ENCODE measurements around the gene PSMD5.

The PSMD5 gene

DNA sequence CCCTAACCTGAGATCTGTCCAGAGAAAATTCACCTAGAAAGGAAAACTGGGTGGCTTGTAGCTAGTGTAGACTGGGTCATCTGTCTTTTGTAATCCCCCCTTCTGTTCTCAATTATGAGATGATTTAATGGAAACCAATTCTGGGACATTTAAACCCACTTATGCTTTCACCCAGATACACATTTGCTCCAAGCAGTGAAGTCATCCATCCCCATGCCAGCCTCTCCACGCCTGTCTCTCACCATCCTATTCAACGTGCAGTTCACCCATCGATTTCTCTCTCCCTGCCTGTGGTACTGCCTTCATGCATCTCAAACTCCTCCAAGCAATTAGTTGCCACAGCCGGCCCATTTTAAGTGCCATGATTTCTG lies 32.5 kb upstream of the PSMD5 start:
- DNase-seq (ENCODE audit: low read depth): no peak

- no peak for DNase-seq (ENCODE audit: low read depth)
Observed at GRCh38 chr9:120874226-120875194, 31.8 kb upstream of the PSMD5 start.

- no peak for DNase-seq (ENCODE audit: low read depth)
Observed at GRCh38 chr9:120873512-120873911, 30.8 kb upstream of the PSMD5 start.

DNA sequence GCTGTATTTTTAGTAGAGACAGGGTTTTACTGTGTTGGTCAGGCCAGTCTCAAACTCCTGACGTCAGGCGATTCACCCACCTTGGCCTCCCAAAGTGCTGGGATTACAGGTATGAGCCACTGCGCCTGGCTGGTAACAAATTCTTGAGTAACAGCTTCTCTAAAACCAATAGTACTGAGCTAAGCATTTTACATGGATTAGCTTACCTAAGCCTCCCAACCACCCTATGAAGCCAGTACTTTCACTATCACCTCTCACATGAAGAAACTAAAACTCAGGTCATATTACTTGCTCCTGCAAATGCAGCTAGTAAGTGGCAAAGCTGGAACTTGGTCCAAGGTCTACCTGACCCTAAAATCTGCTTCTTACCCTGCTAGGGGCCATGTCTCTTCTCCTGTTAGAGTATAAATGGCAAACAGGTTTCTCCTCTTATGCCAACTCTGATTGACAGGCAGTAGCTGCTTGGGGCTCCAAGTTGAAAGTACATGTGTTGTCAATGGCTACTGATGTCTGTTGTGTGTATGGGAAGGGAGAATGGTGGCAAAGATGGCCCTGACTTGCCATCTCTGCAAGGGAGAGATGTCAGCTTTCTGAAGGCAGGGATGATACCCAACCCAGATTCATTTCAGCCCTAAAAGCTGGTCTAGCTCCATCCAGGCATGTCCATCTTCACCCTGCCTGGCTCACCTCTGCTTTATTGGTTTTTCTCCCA lies 30.2 kb upstream of the PSMD5 start:
- DNase-seq (ENCODE audit: low read depth): no peak

DNA sequence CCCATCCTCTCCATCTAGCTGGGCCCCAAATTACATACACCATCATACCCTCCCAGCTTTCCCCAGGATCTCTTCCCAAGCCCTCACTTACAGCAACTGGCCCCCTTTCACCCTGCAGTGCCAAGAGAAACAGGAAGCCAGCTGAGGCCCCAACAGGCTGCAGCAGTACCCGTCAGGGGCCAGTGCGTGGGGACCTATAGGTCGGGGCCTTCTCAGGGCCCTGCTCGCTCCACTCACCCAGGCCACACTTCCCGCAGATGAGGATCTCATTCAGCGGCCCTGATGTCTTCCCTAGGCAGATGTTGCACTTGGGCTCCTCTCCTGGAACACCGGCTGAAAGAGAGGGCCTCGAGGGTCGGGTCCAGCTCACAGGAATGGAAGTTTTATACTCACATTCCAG lies 27.5 kb upstream of the PSMD5 start:
- no peak for DNase-seq (ENCODE audit: low read depth)

GRCh38 chr9:120869726-120870125 lies 27.0 kb upstream of the PSMD5 start:
- DNase-seq (ENCODE audit: low read depth): no peak

- DNase-seq (ENCODE audit: low read depth): no peak
Observed at GRCh38 chr9:120869360-120869687, 26.6 kb upstream of the PSMD5 start.

DNA sequence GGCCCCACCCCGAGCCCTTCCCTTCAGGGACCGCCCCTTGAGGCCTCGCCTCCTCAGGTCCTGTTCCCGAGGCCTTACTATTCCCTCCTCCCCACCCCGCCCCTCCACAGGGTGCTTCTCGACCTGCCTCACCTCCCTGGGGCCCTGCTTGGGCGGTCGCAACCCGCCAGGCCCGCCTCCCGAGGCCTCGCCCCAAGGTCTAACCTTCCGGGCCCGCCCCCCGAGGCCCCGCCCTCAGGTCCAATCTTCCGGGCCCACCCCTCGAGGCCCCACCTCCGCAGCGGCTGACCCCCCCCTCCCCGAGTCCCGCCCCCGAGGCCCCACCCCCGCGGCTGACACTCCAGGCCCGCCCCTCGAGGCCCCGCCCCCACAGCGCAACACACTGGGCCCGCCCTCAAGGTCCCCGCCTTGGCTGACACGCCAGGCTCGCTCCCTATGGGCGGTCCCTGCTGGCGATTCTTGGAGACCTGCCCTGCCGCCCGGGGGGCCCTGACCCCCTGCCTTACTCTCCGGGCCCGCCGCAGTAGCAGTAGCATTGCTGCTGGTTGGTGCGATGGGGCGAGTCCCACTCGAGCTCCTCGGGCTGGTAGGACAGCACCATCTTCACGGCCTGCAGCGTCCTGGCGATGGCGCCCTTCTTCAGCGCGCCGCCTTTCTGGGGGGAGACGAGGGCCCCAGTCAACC lies 26.1 kb upstream of the PSMD5 start:
- no peak for DNase-seq (ENCODE audit: low read depth)

DNA sequence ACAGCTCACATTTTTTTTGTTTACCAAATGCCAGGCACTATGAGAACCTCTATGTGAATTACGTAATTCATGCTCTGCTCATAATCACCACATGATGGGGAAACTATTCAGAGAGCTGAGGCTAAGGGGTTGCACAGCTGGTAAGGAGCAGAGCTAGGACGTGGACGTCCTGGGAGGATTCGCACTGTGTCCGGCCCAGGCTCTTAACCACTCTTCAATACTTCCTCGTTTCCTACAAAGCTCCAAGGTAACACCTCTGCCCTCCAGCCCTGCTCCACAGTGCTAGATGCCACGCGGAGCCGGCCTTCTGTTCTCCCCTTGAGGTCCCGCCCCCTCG lies 25.6 kb upstream of the PSMD5 start:
- DNase-seq (ENCODE audit: low read depth): no peak

DNA sequence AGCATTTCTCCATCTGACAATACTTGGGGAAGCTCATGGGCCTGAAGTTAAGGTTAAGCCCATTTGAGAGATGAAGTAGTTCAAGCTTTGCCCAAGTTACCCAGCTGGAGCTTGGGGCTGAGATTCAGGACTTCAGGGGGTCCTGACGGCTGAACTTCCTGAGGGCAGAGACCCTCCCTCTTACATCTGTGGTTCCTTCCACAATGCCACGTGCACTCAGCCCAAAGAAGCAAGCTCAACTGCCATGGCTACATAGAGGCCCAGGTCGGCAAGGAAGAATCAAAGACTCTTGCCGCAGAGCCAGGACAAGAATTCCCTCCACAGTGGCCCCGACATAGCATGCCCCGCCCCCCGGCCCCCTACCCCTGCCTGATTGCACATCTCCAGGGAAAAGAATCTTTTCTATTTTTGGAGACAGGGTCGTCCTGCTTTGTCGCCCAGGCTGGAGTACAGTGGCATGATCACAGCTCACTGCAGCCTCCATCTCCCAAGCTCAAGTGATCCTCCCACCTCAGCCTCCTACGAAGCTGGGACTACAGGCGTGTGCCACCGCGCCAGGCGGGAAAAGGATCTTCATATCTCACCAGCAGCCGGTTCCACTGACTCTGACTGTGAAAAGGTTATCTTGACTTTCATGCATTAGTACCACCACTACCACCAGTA lies 25.1 kb upstream of the PSMD5 start:
- DNase-seq (ENCODE audit: low read depth): no peak

DNA sequence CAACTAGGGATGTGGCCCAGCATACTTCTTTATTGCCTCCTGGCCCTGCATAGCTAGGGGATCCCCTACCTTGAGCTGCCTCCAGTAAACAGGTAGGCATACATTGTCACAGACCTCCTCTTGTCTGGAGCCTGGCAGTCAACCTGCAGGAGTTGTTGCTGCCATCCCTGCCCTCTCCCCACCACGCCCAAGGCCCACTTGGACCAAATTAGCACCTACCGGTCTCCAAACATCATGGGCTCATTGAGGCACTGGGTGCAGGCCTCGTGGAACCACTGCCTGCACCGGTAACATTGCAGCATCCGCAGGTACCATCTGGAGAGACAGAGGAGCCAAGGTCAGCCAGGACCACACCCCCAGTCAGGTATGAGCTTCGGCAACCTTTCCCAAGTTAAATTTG lies 23.9 kb upstream of the PSMD5 start:
- no peak for DNase-seq (ENCODE audit: low read depth)

DNA sequence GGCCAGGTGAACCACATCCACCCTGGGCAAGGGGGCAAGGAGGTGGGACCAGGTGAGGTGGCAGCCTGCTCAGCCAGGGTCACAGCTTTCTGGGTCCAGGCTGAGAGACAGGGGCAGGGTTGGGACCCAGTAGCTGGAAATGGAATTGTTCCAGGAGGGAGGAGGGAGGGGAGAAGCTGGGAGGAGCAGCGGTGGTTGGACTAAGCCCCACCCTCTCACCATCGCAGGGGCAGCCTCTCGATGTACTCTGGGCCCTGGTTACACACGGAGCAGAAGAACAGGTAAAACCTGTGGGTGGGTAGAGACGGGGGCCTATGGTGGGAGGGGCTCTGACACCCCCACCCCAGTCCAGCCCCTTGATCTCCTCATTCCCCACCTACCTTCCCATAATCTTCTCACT lies 23.1 kb upstream of the PSMD5 start:
- no peak for DNase-seq (ENCODE audit: low read depth)

DNA sequence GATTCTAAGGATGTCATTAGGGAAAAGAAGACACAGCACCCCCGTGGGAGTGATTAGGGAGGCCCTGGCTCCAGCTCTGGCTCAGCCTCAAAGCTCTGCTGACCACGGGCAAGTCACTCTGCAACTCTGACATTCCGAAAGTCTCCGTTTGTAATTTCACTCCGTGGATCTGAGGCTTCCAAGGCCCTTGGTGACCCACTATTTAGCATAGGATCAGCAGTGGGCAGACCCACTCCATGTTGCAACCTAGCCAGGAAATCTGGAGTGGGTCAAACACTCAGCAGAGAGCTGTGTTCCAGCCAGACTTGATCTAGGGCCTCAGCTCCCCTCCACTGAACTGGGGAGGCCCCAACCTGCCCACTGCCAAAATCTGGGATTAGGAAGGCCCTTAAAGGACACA lies 22.5 kb upstream of the PSMD5 start:
- DNase-seq (ENCODE audit: low read depth): no peak

DNA sequence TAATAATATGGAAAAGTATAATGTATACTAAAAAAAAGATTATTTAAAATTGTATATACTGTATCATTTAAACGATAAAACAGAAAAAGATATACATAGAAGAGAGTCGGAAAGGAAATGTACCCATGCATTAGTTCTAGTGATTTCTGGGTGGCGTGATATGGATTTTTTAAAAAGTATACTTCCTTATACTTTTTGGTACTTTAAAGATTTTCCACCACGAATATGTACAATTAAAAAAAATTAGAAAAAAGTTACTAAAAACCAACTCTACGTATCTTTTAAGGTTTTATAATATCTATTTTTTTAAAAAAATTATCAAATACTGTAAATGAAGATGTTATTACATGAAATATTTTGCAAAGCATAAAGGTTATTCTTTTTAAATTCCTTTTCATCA lies 22.0 kb upstream of the PSMD5 start:
- DNase-seq (ENCODE audit: low read depth): no peak

GRCh38 chr9:120863833-120864232 lies 21.1 kb upstream of the PSMD5 start:
- no peak for DNase-seq (ENCODE audit: low read depth)

DNA sequence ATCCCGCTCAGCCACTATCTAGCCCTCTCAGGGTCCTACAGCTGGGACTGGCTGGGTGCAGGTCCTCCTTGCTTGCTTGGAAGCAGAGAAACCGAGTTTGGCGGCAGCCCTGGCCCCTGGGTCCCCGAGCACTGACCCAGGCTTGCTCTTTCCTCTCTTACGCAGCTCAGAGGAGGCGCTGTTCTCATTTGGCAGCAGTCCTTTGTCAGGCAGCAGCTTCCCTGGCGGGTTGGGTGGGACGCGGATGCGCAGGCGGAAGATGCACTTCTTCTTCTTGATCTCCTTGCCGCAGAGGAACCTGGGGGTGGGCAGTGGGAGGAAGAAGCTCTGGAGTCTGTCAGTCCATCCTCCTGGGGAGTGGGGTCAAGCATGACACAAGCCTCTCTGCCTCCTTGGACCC lies 19.7 kb upstream of the PSMD5 start:
- DNase-seq (ENCODE audit: low read depth): no peak

DNA sequence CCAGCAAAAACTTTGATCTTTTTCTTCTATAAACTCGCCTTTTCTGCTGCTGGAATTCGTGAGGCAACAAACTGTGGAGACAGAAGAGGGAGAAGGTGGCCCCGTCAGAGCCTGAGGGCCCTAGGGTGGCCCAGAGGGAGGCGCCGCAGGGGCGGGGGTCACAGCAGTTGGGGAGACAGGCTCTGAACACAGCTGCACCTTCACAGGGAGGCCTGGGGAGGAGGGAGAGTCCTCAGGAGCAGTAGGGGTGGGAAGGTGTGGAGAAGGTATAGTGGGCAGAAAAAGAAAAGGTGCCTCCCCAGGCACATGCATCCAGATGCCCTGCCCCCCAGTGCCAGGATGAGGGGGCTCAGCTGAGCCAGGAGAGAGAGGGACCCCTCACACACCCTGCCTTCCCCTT lies 19.2 kb upstream of the PSMD5 start:
- DNase-seq (ENCODE audit: low read depth): no peak

GRCh38 chr9:120860083-120860482 lies 17.4 kb upstream of the PSMD5 start:
- no peak for DNase-seq (ENCODE audit: low read depth)

DNA sequence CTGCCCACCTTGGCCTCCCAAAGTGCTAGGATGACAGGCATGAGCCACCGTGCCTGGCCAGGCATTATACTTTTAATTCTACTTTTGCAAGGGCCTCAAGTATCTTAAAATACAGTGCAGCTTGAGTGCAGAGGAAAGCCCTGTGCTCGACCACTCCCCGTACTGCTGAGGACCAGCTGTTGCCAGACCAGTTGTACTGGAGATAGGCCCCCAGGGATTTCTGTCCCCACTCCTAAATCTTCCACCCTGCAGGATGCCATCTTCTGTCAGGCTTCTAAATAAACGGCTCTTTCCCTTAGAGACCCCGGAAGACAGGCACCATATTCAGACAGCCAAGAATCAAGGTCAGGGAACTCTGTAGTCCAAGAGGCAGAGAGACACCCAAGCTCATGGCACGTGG lies 16.6 kb upstream of the PSMD5 start:
- DNase-seq (ENCODE audit: low read depth): no peak

DNA sequence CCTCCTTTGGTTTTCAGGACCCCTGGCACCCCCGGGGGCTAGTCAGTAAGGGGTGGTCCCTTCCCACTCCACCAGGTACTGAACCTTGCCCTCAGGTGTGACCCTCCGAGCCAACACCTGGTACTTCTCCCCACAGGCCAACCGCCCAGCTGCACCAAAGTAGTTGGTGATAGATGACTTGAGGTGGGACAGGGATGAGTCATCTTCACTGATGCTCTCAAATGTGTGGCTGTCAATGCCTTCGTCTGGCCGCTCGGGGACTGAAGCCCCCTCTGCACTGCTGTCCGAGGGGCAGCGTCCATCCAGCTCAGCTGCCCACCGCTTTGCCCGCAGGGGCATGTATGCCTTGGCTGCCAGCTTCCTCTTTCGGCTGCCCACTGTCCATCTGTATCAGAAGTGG lies 15.2 kb upstream of the PSMD5 start:
- DNase-seq (ENCODE audit: low read depth): no peak

DNA sequence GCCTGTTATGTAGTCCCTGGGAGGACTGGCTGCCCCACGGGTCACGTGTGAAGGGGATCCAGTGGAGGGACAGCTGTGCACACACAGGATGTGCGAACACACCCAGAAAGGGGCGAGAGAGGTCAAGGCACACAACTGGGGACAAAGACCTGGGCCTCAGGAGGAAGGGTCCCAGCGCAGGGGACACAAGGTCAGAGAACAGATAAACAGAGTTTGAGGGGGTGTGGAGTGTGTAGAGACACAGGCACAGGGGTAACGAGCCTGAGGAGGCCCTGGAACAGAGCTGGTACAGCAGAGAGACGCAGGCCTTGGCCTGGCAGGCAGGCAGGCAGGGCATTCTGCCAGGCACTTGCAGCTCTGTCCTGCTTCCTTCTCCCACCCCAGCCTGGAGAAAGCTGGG lies 14.8 kb upstream of the PSMD5 start:
- no peak for DNase-seq (ENCODE audit: low read depth)

GRCh38 chr9:120856700-120857099 lies 14.0 kb upstream of the PSMD5 start:
- DNase-seq (ENCODE audit: low read depth): no peak
